ENCODE results near the gene PCDH19. TPM values are rescaled to one million over a fixed set of nuclear protein-coding genes. Genes with fewer than 3 reads are reported as not detected.

PCDH19 gene
- polyA plus RNA-seq, 1 donor from 2014 or later = 8.2 TPM

DNA sequence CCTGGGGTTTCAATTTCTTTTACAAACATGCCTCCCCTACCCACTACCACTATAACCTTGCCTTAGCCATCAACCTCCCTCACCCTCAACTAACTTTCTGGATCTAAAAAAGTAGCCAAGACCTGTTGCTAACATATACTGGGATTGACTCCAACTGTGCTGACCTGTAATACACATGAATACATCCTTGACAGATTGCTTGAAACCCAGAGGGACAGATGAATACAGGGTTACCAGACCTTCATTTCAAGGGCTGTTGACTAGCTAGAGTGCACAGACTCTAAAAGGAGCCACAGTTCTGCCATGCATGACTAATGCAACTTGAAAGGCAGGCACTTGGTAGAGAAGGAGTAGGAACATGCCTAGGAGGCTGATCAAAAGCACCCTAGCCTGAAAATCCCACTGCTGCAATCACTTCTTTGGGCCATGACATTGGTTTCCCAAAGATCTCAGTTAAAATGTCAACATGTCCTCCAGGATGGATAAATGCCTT is 121.0 kb downstream of the PCDH19 start:
- Histone ChIP-seq H2AFZ (ENCODE audit: low read depth, low read length) (no peak overlapping the region), H4K20me1 (ENCODE audit: insufficient read depth) (no peaks in the 10 kb centered on the region), H3K9me3 (ENCODE audit: low read length) (no peaks in the 10 kb centered on the region), H3K27me3 (ENCODE audit: insufficient read depth, low read depth, low read length) (no peaks in the 10 kb centered on the region), H3K9ac (ENCODE audit: low read length) (no peak overlapping the region), H3K4me2 (ENCODE audit: low read length) (no peak overlapping the region), H3K36me3 (ENCODE audit: insufficient read depth, low read length) (no peaks in the 10 kb centered on the region), H3K27ac (ENCODE audit: low read length) (no peak overlapping the region), H3K79me2 (replicated peaks; ENCODE audit: insufficient read depth, low read length) (no peaks in the 10 kb centered on the region), H3K9me2 (ENCODE audit: insufficient read depth, low read length) (no peaks in the 10 kb centered on the region), H3F3A (ENCODE audit: insufficient read depth, low read length, poor library complexity, severe bottlenecking) (no peaks in the 10 kb centered on the region), H3K4me3 (ENCODE audit: low read length) (no peak overlapping the region)
- TF ChIP-seq POLR2AphosphoS5 (IDR thresholded peaks at IDR 0.05) (no peak), MXI1 (conservative IDR thresholded peaks at IDR 0.05; ENCODE audit: poor library complexity, severe bottlenecking) (no peak), REST (IDR thresholded peaks at IDR 0.05; ENCODE audit: borderline replicate concordance) (no peak), TAF1 (IDR thresholded peaks at IDR 0.05; ENCODE audit: low read depth) (no peak), SMC3 (conservative IDR thresholded peaks at IDR 0.05; ENCODE audit: poor library complexity) (no peak), EP300 (conservative IDR thresholded peaks at IDR 0.05; ENCODE audit: poor library complexity, severe bottlenecking) (no peak), EZH2 (IDR thresholded peaks at IDR 0.05; ENCODE audit: borderline replicate concordance, insufficient read depth, low read length, poor library complexity, severe bottlenecking) (no peak), RAD21 (conservative IDR thresholded peaks at IDR 0.05) (no peak)
- TF ChIP-seq, protein P1, sequence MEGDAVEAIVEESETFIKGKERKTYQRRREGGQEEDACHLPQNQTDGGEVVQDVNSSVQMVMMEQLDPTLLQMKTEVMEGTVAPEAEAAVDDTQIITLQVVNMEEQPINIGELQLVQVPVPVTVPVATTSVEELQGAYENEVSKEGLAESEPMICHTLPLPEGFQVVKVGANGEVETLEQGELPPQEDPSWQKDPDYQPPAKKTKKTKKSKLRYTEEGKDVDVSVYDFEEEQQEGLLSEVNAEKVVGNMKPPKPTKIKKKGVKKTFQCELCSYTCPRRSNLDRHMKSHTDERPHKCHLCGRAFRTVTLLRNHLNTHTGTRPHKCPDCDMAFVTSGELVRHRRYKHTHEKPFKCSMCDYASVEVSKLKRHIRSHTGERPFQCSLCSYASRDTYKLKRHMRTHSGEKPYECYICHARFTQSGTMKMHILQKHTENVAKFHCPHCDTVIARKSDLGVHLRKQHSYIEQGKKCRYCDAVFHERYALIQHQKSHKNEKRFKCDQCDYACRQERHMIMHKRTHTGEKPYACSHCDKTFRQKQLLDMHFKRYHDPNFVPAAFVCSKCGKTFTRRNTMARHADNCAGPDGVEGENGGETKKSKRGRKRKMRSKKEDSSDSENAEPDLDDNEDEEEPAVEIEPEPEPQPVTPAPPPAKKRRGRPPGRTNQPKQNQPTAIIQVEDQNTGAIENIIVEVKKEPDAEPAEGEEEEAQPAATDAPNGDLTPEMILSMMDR (IDR thresholded peaks at IDR 0.05; ENCODE audit: poor library complexity, severe bottlenecking) = no peak

GRCh38 chrX:100277231-100277630 is 132.8 kb downstream of the PCDH19 start:
- Histone ChIP-seq H3K79me2 (replicated peaks; ENCODE audit: insufficient read depth, low read length) (no peaks in the 10 kb centered on the region), H3K9me2 (ENCODE audit: insufficient read depth, low read length) (no peaks in the 10 kb centered on the region), H3K9me3 (ENCODE audit: low read length) (no peaks in the 10 kb centered on the region), H3K9ac (ENCODE audit: low read length) (no peak overlapping the region), H3K27me3 (ENCODE audit: insufficient read depth, low read depth, low read length) (no peaks in the 10 kb centered on the region), H3K36me3 (ENCODE audit: insufficient read depth, low read length) (no peaks in the 10 kb centered on the region), H2AFZ (ENCODE audit: low read depth, low read length) (no peak overlapping the region), H3K27ac (ENCODE audit: low read length) (no peak overlapping the region), H3K4me2 (ENCODE audit: low read length) (no peak overlapping the region), H3K4me3 (ENCODE audit: low read length) (no peak overlapping the region), H4K20me1 (ENCODE audit: insufficient read depth) (no peaks in the 10 kb centered on the region), H3F3A (ENCODE audit: insufficient read depth, low read length, poor library complexity, severe bottlenecking) (no peaks in the 10 kb centered on the region)
- no peak for TF ChIP-seq EZH2 (IDR thresholded peaks at IDR 0.05; ENCODE audit: borderline replicate concordance, insufficient read depth, low read length, poor library complexity, severe bottlenecking)
- TF ChIP-seq, protein P1 (IDR thresholded peaks at IDR 0.05; ENCODE audit: poor library complexity, severe bottlenecking) = no peak
- TF ChIP-seq EP300 (conservative IDR thresholded peaks at IDR 0.05; ENCODE audit: poor library complexity, severe bottlenecking) = no peak

Measured in neural cell (in vitro differentiated cells).